ENCODE data around the gene MAX.

MAX gene

DNA sequence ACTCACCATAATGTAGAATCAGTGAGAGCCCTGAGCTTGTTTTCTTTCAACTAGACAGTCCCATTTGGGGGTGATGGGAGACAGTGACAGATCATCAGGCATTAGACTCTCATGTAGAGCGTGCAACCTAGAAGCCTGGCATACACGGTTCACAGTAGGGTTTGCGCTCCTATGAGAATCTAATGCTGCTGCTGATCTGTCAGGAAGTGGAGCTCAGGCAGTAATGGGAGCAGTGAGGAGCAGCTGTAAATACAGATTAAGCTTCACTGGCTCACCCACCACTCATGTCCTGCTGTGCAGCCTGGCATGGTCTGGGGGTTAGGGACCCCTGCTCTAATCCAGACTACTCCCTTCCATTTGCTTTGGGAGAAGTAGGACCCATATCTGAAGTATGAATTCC is 60.0 kb downstream of the MAX start:
- no peak overlapping the region for H3K4me3 ChIP-seq (ENCODE audit: low read depth, low read length)
- TF ChIP-seq CTCF (IDR thresholded peaks at IDR 0.05; ENCODE audit: low read depth, low read length, missing control alignments): no peak
- DNase-seq (ENCODE audit: low read depth): no peak
- in situ Hi-C loops (cut with HindIII; ENCODE audit: low sequenced_read_pairs): no loop called here

- TF ChIP-seq CTCF (IDR thresholded peaks at IDR 0.05; ENCODE audit: low read depth, low read length, missing control alignments): no peak
- H3K4me3 ChIP-seq (ENCODE audit: low read depth, low read length): no peak overlapping the region
- in situ Hi-C loops (cut with HindIII; ENCODE audit: low sequenced_read_pairs): no loop called here
- no peak for DNase-seq (ENCODE audit: low read depth)
Measured at GRCh38 chr14:65041434-65041915, 60.8 kb downstream of the MAX start.

DNA sequence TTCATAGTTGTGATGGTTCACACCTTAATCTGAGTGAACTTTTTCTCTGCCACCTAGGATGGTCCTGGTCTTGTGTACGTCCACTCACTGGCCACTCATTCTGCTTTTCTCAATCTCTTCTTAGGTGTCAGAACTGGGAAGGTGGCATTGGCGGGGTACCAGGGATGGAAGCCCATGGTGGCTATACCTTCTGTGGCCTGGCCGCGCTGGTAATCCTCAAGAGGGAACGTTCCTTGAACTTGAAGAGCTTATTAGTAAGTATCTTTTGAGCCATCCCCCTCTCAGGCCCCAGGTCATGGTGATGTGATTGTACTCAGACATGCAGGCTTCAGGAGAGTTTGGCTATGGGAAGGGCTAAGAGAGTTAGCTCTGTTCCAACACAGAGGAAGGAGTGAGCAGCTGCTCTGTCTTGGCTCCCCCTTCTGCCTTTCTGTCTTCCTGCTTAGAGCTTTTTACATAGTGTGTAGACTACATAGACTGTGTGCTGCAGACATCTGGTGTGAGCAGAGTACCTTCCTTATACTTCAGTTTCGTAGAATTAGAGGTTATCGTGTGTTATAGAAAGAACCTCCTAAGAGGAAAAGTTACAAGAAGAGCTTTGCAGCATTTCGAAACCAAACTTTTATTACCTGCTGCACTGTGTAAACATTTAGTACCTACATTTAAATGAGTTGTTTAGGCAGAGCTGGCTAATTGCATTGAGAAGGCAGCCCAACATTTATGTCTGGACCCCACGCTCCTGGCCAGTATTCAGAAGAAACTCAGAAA is 61.5 kb downstream of the MAX start:
- TF ChIP-seq CTCF (IDR thresholded peaks at IDR 0.05; ENCODE audit: low read depth, low read length, missing control alignments): no peak
- DNase-seq (ENCODE audit: low read depth): no peak
- H3K4me3 ChIP-seq (ENCODE audit: low read depth, low read length): no peak overlapping the region
- in situ Hi-C loops (cut with HindIII; ENCODE audit: low sequenced_read_pairs): no loop called here

GRCh38 chr14:65038966-65039365 is 63.4 kb downstream of the MAX start:
- in situ Hi-C loops (cut with HindIII; ENCODE audit: low sequenced_read_pairs): no loop called here
- no peak for TF ChIP-seq CTCF (IDR thresholded peaks at IDR 0.05; ENCODE audit: low read depth, low read length, missing control alignments)
- H3K4me3 ChIP-seq (ENCODE audit: low read depth, low read length): no peak overlapping the region
- DNase-seq (ENCODE audit: low read depth): no peak

DNA sequence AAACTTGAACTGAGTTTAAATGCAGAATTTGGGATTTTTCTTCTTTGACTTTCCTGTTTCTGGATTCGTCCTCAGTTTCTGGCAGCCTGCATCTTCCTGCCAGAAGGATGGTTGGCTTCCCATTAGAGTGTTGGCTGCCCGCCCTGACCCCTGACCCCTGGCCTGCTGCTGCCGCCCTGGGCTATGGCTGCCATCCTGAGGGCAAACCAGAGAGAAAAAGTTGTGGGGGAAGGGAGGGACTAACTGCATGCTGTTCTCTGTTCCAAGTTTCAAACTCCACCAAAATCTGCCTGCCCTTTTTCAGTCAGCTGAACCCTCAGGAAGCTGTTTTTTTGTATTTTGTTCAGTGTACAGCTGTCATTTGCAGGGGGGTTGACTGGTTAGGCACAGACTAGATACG is 67.3 kb downstream of the MAX start:
- DNase-seq (ENCODE audit: low read depth): no peak
- TF ChIP-seq CTCF (IDR thresholded peaks at IDR 0.05; ENCODE audit: low read depth, low read length, missing control alignments): no peak
- in situ Hi-C loops (cut with HindIII; ENCODE audit: low sequenced_read_pairs): no loop called here
- no peak overlapping the region for H3K4me3 ChIP-seq (ENCODE audit: low read depth, low read length)

DNA sequence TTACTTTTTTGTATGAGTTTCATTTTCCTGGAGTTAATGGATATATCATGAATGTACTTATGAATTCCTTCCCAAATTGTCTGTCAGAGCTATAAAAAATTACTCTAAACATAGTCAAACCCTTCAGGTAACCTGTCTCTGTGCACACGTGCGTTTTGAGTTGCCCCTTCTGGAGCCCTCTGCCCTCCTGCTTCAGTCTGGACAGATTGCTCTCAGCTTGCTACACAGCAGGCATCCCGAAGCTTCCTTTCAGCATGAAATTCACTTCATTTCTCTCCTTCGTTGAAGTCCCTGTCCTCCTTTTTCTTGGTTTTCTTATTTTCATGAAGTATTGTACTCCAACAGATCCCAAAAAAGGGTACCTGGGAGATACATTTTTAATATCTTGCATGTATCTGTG is 68.3 kb downstream of the MAX start:
- in situ Hi-C loops (cut with HindIII; ENCODE audit: low sequenced_read_pairs): loop anchor here (5.0 kb wide), 1 partner anchor 47 kb away; the partner anchor contains the start of gene FNTB
- DNase-seq (ENCODE audit: low read depth): no peak

More for the DNA sequence above, 68.3 kb downstream of the MAX start:
- H3K4me3 ChIP-seq (ENCODE audit: low read depth, low read length): no peak overlapping the region
- TF ChIP-seq CTCF (IDR thresholded peaks at IDR 0.05; ENCODE audit: low read depth, low read length, missing control alignments): no peak
